Stimulated activated CD8-positive, alpha-beta memory T cell treated with anti-CD3 and anti-CD28 coated beads, Interleukin-7, amount 100 ng/mL, for 48 hours (primary cell): Measurements from ENCODE around the gene BRI3.

ENCODE experiments used
- DNase-seq, 2 donors: peaks; one replicate each; pipeline ENCODE4 v3.0.0-alpha.2; 2020; ENCODE audit warnings: low read depth in 1 of 2; ENCODE audit errors: extremely low read depth in 1 of 2

Gene BRI3

GRCh38 chr7:98285157-98286092, 3.9 kb downstream of the BRI3 start:
- DNase-seq: no peak

GRCh38 chr7:98286093-98286539, 4.6 kb downstream of the BRI3 start:
- DNase-seq: no peak

GRCh38 chr7:98286701-98287485, 5.4 kb downstream of the BRI3 start:
- DNase-seq: no peak

DNA sequence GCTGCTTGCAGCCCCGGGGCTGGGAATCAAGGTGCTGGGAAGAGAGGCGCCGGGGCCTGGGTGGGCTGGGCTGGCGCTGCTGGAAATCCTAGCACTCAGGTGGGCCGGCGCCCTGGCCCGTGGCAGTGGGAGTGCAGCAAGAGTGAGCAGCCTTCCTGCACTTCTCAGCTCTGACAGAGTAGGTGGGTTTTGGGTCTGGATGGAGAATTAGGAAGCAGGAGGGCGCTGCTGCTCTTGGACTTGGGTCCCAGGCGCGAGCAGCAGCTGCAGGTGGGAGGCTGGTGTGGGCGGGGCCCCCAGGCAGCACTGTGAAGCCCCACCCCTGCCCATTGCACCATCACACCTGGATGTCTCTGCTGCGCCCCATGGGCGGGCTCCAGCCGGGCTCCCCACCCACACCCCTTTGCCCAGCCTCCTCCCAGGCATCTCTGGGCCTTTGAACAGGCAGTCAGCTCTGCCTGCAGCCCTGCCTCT, 6.0 kb downstream of the BRI3 start:
- no peak for DNase-seq

DNA sequence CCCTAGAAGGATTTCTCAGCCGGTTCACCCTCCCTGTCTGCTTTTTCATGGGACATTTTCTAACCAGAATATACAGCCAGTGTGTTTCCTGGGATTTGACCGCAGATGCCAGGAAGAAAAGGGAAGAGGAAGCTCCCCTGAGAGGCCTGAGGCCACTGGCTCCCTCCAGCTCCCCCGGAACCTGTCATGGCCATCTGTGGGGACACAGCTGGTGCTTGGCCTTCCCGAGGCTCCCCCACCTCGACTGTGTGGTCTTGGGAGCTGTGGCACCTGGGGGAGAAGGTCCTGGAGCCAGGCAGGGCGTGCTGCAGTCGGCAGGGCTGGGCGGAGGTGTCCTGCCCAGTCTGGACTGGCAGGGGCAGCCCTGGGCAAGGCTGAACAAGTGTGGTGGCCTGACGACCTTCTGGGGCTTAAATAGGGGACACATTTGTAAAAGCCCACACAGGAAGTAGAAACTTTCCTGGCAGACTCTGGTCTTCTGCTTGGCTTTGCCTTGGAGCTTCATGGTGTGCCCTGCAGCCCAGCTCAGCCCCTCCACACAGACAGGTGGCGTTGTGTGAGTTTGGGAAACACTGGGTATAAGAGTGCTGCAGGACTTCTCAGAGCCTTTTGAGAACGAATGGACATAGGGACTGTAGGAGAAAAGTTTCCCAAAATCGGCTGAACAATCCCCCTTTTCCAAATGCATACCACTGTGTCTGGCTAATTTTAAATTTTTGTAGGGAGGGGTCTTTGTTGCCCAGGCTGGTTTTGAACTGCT, 6.8 kb downstream of the BRI3 start:
- DNase-seq: no peak

GRCh38 chr7:98289333-98289875, 7.9 kb downstream of the BRI3 start:
- no peak for DNase-seq

GRCh38 chr7:98291717-98292116, 10.2 kb downstream of the BRI3 start:
- DNase-seq: no peak

DNA sequence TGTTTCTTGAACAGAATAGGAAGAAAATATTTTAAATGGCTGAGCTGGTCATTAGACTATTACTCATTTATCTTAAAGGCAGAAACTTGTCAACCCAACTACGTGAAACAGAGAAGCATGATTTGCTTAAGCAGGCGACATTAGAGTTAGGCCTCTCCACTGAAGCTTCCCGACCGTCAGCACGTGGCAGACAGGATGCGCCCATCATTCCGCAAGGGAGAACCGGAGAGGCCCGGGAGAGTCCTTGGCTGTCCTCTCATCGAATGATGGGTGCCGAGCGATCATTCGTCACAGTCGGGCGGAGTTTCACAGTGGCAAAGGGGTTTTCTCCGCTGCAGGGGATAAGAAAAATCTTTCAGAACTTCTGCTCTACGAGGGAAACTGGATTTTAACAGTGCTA, 11.8 kb downstream of the BRI3 start:
- no peak for DNase-seq

- no peak for DNase-seq
Observed at GRCh38 chr7:98293746-98294145, 12.3 kb downstream of the BRI3 start.

DNA sequence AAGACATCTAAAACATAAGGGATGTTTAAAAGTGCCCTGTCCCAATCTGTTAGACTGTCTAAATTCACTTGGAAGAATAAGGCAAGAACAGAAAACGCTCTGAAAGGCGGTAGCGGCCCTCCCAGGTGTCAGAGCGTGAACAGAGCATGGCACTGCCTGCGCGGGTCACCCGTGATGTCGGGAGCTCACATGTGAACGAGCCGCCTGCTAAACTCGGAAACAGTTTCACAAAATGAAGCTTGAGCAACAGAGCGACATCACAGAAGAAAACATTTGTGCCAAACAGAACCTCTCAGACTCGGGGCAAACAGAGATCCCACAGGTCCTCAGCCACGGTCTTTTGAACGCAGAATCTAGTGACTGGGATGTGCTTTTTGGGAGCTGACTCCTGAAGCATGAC, 12.8 kb downstream of the BRI3 start:
- no peak for DNase-seq

DNA sequence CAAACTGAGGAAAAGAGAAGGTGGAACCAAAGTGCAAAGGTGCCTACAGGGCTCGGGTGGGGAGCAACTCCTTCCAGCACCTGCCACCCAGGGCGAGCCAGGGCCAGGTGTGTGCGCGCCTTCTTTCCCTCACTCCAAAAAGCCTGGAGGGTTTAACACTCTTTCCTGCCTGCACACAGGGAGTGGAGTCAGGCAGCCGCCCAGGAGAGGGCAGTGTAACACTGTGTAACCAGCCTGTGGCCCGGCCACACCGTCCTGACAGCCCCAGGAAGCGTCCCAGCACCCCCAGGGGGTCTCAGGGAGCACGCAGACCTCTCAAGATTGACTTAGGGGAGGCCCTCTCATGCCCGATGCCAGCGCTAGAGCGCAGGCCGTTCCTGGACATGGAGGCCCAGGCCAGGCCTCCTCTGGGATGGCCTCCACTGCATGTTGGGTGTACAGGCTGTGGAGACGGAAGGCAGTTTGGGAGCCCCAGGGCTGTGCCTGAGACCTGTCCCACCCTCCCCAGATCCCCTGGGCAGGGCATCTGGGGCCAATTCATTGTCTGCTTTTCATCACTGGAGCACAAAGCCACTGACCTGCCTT, 13.4 kb downstream of the BRI3 start:
- DNase-seq: no peak

DNA sequence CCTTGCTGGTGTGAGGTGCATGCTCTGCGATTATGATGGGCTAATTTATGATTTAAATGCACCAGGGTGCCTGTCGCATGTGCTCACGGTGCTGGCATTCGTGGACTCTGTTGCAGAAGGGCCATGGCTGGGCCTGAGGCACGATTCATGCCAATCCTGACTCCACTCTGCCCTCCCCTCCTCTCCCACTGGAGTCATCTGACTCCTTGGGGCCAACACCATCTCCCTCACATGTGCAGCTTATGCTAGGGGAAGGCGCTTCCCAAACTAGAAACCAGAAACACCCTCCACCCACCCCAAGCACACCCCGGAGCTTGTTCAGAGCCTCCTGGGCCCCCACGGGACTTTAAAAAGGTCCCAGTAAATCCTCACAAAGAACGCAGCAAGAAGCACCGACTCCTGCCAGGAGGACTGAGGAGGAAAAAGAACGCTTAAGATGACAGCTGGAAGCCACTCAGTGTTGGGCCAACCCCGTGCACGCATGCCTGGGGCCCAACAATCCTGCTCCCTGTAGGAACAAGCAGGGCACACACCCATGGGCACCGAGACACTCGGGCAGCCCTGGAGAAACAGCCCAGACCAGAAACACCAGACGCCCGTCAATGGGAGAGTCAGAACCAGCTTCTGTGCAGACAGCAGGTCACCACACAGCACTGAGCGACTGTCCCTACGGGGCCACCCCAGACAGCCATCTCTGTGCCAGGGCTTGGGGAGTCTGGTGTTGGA, 14.1 kb downstream of the BRI3 start:
- DNase-seq: no peak

- DNase-seq: no peak
Observed at GRCh38 chr7:98296833-98297232, 15.3 kb downstream of the BRI3 start.

- no peak for DNase-seq
Observed at GRCh38 chr7:98297626-98298286, 16.3 kb downstream of the BRI3 start.

GRCh38 chr7:98300595-98301372, 19.3 kb downstream of the BRI3 start:
- no peak for DNase-seq

DNA sequence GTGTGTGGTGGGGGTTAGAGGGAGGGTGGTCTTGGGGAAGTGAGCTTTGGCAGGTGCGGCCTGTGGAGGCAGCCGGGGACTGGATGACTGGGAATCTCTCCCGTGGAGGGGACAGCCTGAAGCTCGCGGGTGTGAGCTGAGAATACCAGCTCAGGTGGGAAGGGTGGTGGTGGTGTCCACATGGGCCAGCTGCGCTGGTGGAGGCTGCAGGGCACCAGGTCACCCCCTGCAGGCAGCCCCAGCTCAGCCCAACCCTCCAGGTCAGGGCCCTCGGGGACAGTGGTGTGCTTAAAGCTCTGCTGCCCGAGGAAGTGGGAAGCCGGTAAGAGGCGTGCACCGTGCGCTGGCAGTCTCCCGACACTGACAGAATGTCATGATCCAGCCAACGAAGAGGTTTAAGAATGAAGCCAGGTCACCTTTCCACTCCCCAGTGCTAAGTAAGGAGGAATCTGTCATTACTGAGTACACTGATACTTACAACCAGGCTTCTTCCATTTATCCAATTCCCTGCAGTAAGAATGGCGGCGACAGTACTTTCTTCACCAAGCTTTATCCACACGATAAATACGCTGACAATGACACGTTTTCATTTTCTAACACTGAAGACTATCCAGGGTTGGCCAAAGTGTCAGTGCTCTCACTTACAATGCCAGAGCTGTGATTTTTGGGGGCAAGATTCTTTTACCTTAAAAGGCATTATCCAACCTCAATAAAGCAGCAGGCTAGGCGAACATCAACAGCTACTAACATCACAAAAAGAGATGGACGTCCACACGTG, 20.4 kb downstream of the BRI3 start:
- no peak for DNase-seq

DNA sequence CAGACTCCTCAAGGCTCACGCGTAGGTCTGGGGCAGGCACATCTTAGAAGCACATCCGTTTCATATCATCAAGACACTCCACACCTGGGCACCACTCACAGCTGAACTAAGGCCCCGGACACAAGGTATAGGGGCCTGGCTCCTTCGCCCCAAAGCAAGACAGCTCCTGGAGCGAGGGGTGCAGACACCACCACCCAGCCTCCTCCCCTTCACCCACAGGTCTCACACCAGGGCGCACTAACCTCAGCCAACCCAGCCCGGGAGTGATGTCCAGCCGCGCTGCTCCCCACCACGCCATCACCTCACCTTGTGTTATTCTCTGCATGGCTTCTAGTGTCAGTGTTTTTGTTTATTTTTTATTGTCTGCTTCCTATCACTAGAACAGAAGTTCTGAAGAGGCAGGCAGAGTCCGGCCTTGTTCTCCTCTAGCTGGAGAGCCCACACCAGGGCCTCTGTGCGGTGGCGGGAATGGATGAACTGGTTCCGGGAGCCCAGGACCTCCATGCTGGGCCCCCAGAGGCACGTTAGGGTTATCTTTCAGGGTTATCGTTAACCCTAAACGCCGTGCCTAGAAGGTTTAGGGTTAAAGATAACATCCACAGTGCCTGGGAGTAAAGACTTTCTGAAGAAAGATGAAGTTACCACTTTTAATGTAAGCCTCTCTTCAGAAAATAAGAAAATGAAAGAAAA, 21.8 kb downstream of the BRI3 start:
- no peak for DNase-seq
